Cardiac fibroblast (primary cell): ENCODE results near the gene LYPD6B.
A peak's percentile ranks its signal among the peaks of the same experiment; 100 is the strongest.

Source experiments
- DNase-seq, 2 donors: peaks; one replicate each; pipeline versions ENCODE4 v3.0.0 to v3.0.0-alpha.2; 2010; ENCODE audit warnings: low read depth in 2 of 2
- H3K4me3 ChIP-seq, 2 donors: replicated peaks in 1 of 2; 1 replicate in 1 of 2; 2 replicates in 1 of 2; pipeline ENCODE4 v1.5.1; 2011; ENCODE audit warnings: low read depth in 2 of 2, low read length in 2 of 2, mild to moderate bottlenecking in 2 of 2, moderate library complexity in 1 of 2
- TF ChIP-seq, protein P1 (sequence below): IDR thresholded peaks from one replicate; pipeline ENCODE4 v1.5.1; 2011; ENCODE audit warnings: low read depth, mild to moderate bottlenecking, low read length, inconsistent platforms

Gene LYPD6B

DNA sequence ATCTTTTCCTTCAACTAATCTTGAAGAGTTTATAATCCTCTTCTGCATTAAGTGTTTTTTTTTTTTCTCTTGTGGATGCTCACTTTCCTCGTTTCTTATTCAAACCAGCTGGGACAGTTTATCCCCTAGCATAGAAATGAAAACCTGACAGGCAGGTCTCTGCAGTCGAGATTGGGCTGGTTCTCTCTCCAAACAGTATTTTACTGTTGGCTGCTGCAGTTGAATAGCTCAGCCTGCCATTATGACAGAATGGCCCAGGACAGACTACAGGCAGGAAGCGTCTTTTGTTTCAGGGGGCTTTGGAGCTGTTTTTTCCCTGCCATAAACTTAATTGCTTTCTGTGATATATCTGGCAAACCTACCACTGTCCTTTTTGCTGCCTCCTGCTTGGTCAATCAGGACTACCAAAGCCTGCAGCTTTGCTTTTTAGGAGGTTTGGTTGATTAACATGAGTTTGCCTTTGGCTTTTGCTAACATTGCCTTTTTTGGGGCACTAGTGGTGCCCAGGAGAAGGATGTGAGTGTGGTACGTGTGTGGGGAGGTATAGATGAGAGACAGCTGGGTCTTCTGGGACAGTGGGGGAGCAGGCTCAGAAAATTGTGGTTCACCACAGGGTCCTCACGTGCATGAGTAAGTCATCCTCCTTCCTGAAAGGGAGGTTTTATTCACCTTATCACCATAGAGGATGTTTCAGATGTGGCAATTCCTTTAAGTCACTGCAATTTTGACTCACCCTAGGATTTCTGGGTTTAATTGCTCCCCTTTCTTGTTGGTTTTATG is 128.7 kb downstream of the LYPD6B start:
- TF ChIP-seq, protein P1, sequence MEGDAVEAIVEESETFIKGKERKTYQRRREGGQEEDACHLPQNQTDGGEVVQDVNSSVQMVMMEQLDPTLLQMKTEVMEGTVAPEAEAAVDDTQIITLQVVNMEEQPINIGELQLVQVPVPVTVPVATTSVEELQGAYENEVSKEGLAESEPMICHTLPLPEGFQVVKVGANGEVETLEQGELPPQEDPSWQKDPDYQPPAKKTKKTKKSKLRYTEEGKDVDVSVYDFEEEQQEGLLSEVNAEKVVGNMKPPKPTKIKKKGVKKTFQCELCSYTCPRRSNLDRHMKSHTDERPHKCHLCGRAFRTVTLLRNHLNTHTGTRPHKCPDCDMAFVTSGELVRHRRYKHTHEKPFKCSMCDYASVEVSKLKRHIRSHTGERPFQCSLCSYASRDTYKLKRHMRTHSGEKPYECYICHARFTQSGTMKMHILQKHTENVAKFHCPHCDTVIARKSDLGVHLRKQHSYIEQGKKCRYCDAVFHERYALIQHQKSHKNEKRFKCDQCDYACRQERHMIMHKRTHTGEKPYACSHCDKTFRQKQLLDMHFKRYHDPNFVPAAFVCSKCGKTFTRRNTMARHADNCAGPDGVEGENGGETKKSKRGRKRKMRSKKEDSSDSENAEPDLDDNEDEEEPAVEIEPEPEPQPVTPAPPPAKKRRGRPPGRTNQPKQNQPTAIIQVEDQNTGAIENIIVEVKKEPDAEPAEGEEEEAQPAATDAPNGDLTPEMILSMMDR, result no peak
- DNase-seq, result no peak
- no peak overlapping the region for H3K4me3 ChIP-seq

GRCh38 chr2:149167941-149168340 is 129.4 kb downstream of the LYPD6B start:
- TF ChIP-seq, protein P1, result no peak
- no peak overlapping the region for H3K4me3 ChIP-seq
- peak in 1 of 2 donors; percentile 3 for DNase-seq

DNA sequence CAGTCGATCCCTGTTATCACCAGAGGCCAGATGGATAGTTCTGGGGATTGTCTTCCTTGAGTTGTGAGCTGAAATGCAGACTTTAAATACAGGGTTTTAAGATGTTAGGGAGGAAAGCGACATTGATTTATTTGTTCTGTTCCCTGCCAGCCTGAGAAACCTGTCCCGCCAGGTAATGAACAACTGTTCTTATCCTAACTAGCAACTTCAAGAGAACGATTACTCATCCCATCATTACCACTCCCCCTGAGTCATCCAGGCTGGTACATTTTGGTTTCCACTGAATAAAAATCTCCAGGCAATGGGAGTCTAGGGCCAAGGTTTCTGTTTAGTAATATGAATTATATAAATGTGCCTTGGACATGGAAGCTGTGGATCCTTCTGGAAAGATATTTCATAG is 131.2 kb downstream of the LYPD6B start:
- DNase-seq, result no peak
- no peak overlapping the region for H3K4me3 ChIP-seq
- TF ChIP-seq, protein P1, result no peak

GRCh38 chr2:149170156-149170555 is 131.7 kb downstream of the LYPD6B start:
- TF ChIP-seq, protein P1, result no peak
- H3K4me3 ChIP-seq, result no peak overlapping the region
- no peak for DNase-seq

DNA sequence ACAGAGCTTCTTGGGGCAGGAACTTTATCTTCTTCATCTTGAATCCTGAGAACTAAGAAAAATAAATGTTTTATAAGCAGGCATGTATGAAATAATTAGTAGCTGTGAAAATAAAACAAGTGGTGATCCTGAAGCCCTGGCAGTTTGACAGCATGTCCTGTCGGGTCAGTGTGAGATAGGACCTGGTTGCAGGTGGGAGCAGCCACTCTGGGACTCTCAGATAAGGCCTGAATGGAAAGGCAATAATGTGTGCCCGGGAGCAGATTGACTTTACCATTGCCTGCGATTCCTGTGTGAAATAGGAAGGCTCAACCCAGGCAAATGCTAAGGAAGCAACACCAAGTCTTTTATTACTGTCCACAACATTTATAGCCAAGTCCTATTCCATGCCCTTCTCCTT is 132.4 kb downstream of the LYPD6B start:
- TF ChIP-seq, protein P1, result no peak
- no peak for DNase-seq
- H3K4me3 ChIP-seq, result no peak overlapping the region

GRCh38 chr2:149173220-149173619 is 134.7 kb downstream of the LYPD6B start:
- no peak for DNase-seq
- no peak overlapping the region for H3K4me3 ChIP-seq
- TF ChIP-seq, protein P1, result no peak

DNA sequence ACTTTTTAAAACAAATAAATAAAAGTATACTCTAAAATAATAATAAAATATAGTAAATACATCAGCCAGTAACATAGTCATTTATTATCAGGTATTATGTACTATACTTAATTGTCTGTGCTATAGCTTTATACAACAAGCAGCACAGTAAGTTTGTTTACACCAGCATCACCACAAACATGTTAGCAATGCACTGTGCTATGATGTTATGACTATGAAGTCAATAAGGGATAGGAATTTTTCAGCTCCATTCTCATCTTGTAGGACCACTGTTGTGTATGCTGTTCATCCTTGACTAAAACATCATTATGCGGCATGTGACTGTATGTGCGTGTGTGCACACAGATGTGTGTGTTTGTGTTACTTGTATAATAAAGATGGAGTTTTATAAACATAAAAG is 137.5 kb downstream of the LYPD6B start:
- DNase-seq, result no peak
- TF ChIP-seq, protein P1, result no peak
- no peak overlapping the region for H3K4me3 ChIP-seq
